GM19035 (cell line): ENCODE results near the gene ZNF414.

Experiments
- ATAC-seq: cut with Tn5 transposase; IDR thresholded peaks from one replicate; pipeline ENCODE4 v1.9.1; 2021; ENCODE audit not compliant: unreplicated experiment

Gene ZNF414

GRCh38 chr19:8491574-8491973 lies 22.4 kb downstream of the ZNF414 start:
- no peak for ATAC-seq

GRCh38 chr19:8490873-8491272 lies 23.1 kb downstream of the ZNF414 start:
- no peak for ATAC-seq

- no peak for ATAC-seq
Measured at GRCh38 chr19:8490395-8490760, 23.6 kb downstream of the ZNF414 start.

- ATAC-seq: no peak
Measured at GRCh38 chr19:8489561-8490394, 24.2 kb downstream of the ZNF414 start.

- ATAC-seq: no peak
Measured at GRCh38 chr19:8488365-8488764, 25.6 kb downstream of the ZNF414 start.

- peak; percentile 66 for ATAC-seq
Measured at GRCh38 chr19:8487137-8487851, 26.7 kb downstream of the ZNF414 start.

GRCh38 chr19:8486661-8487136 lies 27.3 kb downstream of the ZNF414 start:
- ATAC-seq: no peak

- ATAC-seq: no peak
Measured at GRCh38 chr19:8485561-8486371, 28.2 kb downstream of the ZNF414 start.

GRCh38 chr19:8484331-8484894 lies 29.6 kb downstream of the ZNF414 start:
- no peak for ATAC-seq

GRCh38 chr19:8483165-8483564 lies 30.8 kb downstream of the ZNF414 start:
- ATAC-seq: no peak

- ATAC-seq: no peak
Measured at GRCh38 chr19:8482696-8483095, 31.3 kb downstream of the ZNF414 start.

- no peak for ATAC-seq
Measured at GRCh38 chr19:8481616-8482015, 32.4 kb downstream of the ZNF414 start.

GRCh38 chr19:8481201-8481600 lies 32.8 kb downstream of the ZNF414 start:
- ATAC-seq: no peak

- ATAC-seq: no peak
Measured at GRCh38 chr19:8478598-8478997, 35.4 kb downstream of the ZNF414 start.

GRCh38 chr19:8477889-8478288 lies 36.1 kb downstream of the ZNF414 start:
- ATAC-seq: no peak

GRCh38 chr19:8476524-8476923 lies 37.4 kb downstream of the ZNF414 start:
- ATAC-seq: no peak

- ATAC-seq: no peak
Measured at GRCh38 chr19:8475005-8475404, 39.0 kb downstream of the ZNF414 start.

- ATAC-seq: peak; percentile 55
Measured at GRCh38 chr19:8473648-8474476, 40.1 kb downstream of the ZNF414 start.

GRCh38 chr19:8469613-8470368 lies 44.2 kb downstream of the ZNF414 start:
- no peak for ATAC-seq
